GM12878 (cell line): ENCODE results near the gene LRP1B. TPM values are rescaled to one million over a fixed set of nuclear protein-coding genes. Genes with fewer than 3 reads are reported as not detected.

Experiments used
- ATAC-seq: fragments of 200-7000 bp; cut with Tn5 transposase; 3 replicates; pipeline ENCODE4 v1.9.1; 2020; ENCODE audit warnings: mild to moderate bottlenecking, moderate library complexity
- BruUV-seq: library from RNA; stranded (reverse); fragments of 400-500 nt; replicated peaks from 2 replicates; lab custom pipeline; 2021; lab: Mats Ljungman, UMichigan
- CTCF ChIA-PET: fragments of 300-600 bp; sonication (Branson Sonifier 250); formaldehyde crosslinking; extraction: SDS; loops from one replicate; lab custom pipeline; 2021; ENCODE audit warnings: inconsistent platforms; lab: Yijun Ruan, JAX
- POLR2A ChIA-PET: fragments of 350-600 bp; formaldehyde crosslinking; extraction: SDS; loops from one replicate; lab custom pipeline; 2021; ENCODE audit warnings: inconsistent platforms; lab: Charles Lee
- RAD21 ChIA-PET: fragments of 300-600 bp; sonication (Branson Sonifier 250); formaldehyde crosslinking; loops from one replicate; lab custom pipeline; 2023; ENCODE audit warnings: antibody characterized with exemption; ENCODE audit not compliant: unreplicated experiment; lab: Charles Lee
- SMC1A ChIA-PET: fragments of 300-600 bp; sonication (Branson Sonifier 250); formaldehyde crosslinking; loops from one replicate; lab custom pipeline; 2023; ENCODE audit not compliant: unreplicated experiment, uncharacterized antibody; lab: Charles Lee
- DNase-seq: peaks from one replicate; pipeline ENCODE4 v3.0.0-alpha.2; 2011; ENCODE audit warnings: low read depth, low spot score
- FAIRE-seq: peaks from 3 replicates; lab custom pipeline; 2011; peaks lifted over from hg19 to GRCh38; lab: Jason Lieb, UNC
- H2AFZ ChIP-seq: 2 replicates; pipeline ENCODE4 v1.6.0; 2011; ENCODE audit warnings: low read depth, low read length, control low read depth; ENCODE audit not compliant: control insufficient read depth
- H3K27ac ChIP-seq: 2 replicates; pipeline ENCODE4 v1.5.1; 2011; ENCODE audit warnings: control low read depth; ENCODE audit not compliant: control insufficient read depth, insufficient read depth
- H3K27me3 ChIP-seq, 2 experiments: replicated peaks in 1 of 2; 2 replicates each; pipeline versions ENCODE4 v1.6.0 to v1.6.1; 2011; ENCODE audit warnings: low read length in 1 of 2; ENCODE audit not compliant: control insufficient read depth in 2 of 2, insufficient read depth in 2 of 2
- H3K36me3 ChIP-seq, 2 experiments: 2 replicates each; pipeline ENCODE4 v1.5.1; 2011; ENCODE audit warnings: low read length in 1 of 2; ENCODE audit not compliant: control insufficient read depth in 2 of 2, insufficient read depth in 2 of 2
- H3K4me1 ChIP-seq: 2 replicates; pipeline ENCODE4 v1.6.1; 2011; ENCODE audit warnings: mild to moderate bottlenecking, low read length, moderate library complexity, mixed read lengths; ENCODE audit not compliant: control insufficient read depth, insufficient read depth
- H3K4me2 ChIP-seq: 2 replicates; pipeline ENCODE4 v1.6.0; 2011; ENCODE audit warnings: control low read depth; ENCODE audit not compliant: control insufficient read depth, insufficient read depth
- H3K4me3 ChIP-seq: fragments of 200-600 bp; sonication (generic); 2 replicates; pipeline ENCODE4 v1.5.1; 2016
- H3K79me2 ChIP-seq: 2 replicates; pipeline ENCODE4 v1.6.0; 2011; ENCODE audit warnings: low read length; ENCODE audit not compliant: control insufficient read depth, insufficient read depth
- H3K9ac ChIP-seq: 2 replicates; pipeline ENCODE4 v1.8.0; 2011; ENCODE audit warnings: low read length, control low read depth, mixed read lengths; ENCODE audit not compliant: control insufficient read depth, insufficient read depth
- H3K9me3 ChIP-seq: replicated peaks from 3 replicates; pipeline ENCODE4 v1.5.1; 2011; ENCODE audit warnings: mild to moderate bottlenecking, low read length; ENCODE audit not compliant: control insufficient read depth, insufficient read depth
- H4K20me1 ChIP-seq: 2 replicates; pipeline ENCODE4 v1.6.0; 2011; ENCODE audit not compliant: control insufficient read depth, insufficient read depth
- BACH1 ChIP-seq: fragments of 450-650 bp; IDR thresholded peaks from 2 replicates; pipeline ENCODE4 v1.6.1; 2017; ENCODE audit warnings: mild to moderate bottlenecking, borderline replicate concordance
- EGR1 ChIP-seq, 2 experiments: IDR thresholded peaks; 1 replicate in 1 of 2; 2 replicates in 1 of 2; pipeline ENCODE4 v1.6.1; 2011 to 2012; ENCODE audit warnings: low read depth in 2 of 2, low read length in 2 of 2, borderline replicate concordance in 1 of 2, mild to moderate bottlenecking in 1 of 2, moderate library complexity in 1 of 2
- IRF3 ChIP-seq: fragments of 450-650 bp; IDR thresholded peaks from 2 replicates; pipeline ENCODE4 v1.6.1; 2014; ENCODE audit warnings: mild to moderate bottlenecking
- NKRF ChIP-seq: fragments of 450-650 bp; conservative IDR thresholded peaks from 2 replicates; pipeline ENCODE4 v1.6.1; 2017; ENCODE audit warnings: mild to moderate bottlenecking, moderate library complexity
- RCOR1 ChIP-seq: conservative IDR thresholded peaks from 2 replicates; pipeline ENCODE4 v1.6.1; 2012; ENCODE audit warnings: low read depth, low read length, improper control_type of control experiment
- TBL1XR1 ChIP-seq: IDR thresholded peaks from 2 replicates; pipeline ENCODE4 v1.6.1; 2012; ENCODE audit warnings: low read depth, low read length, improper control_type of control experiment
- ZNF207 ChIP-seq: fragments of 450-650 bp; IDR thresholded peaks from 2 replicates; pipeline ENCODE4 v1.6.1; 2014; ENCODE audit warnings: antibody characterized with exemption, mild to moderate bottlenecking, borderline replicate concordance
- ZNF274 ChIP-seq: IDR thresholded peaks from one replicate; pipeline ENCODE4 v1.8.0; 2011; ENCODE audit not compliant: insufficient read length, insufficient read depth
- ZZZ3 ChIP-seq: IDR thresholded peaks from 2 replicates; pipeline ENCODE4 v1.6.1; 2011; ENCODE audit warnings: low read depth; ENCODE audit not compliant: control insufficient read depth, insufficient read length
- in situ Hi-C: fragments of 300-500 bp; cut with MboI; formaldehyde crosslinking; loops from 9 replicates; pipeline ENCODE4 v1.14.3; 2018; ENCODE audit warnings: mixed read lengths
- intact Hi-C: fragments of 100-400 bp; cut with micrococcal nuclease; formaldehyde crosslinking; loops from one replicate; pipeline ENCODE4 v1.14.2; 2022; ENCODE audit not compliant: unreplicated experiment
- polyA plus RNA-seq, 11 experiments: library from polyadenylated mRNA; depleted of rRNA in 4 of 11; unstranded in 6 of 11; stranded (reverse) in 5 of 11; fragments of >200 nt; fragmentation: Nextera tagmentation in 4 of 11; fragmentation: Illumina TruSeq in 1 of 11; extraction: Ambion mirVana in 4 of 11; extraction: Trizol in 1 of 11; gene quantifications; 1 replicate in 1 of 11; 2 replicates in 10 of 11; pipeline versions ENCODE4 v1.2.1 to v1.2.3, GENCODE V29; 2011 to 2016; ENCODE audit warnings: inconsistent platforms in 2 of 11, missing spikeins in 2 of 11, low read depth in 1 of 11
- total RNA-seq, 4 experiments: library from RNA; depleted of rRNA in 3 of 4; stranded (reverse); fragments of >200 nt in 3 of 4; fragmentation: Illumina TruSeq in 1 of 4; extraction: Trizol in 1 of 4; gene quantifications; 2 replicates each; pipeline versions ENCODE4 v1.2.1 to v1.2.3, GENCODE V29; 2013 to 2021

LRP1B gene
- total and polyA plus RNA-seq, 10 of the 15 experiments (the other 5 are each of a cell fraction or from before 2014, with no cell fraction given) = under 0.01 to 0.06 (median 0.03) TPM; not detected in 5

- intact Hi-C loops = no loop called here
- no peaks in the 10 kb centered on the region for H3K4me1 ChIP-seq
- no peaks in the 10 kb centered on the region for H3K27me3 ChIP-seq
- ChIA-PET RAD21 (interaction anchor here (1.0 kb wide), 1 partner anchor 162 kb away, joined by 3 read pairs; no protein-coding TSS in a partner anchor), SMC1A (no interaction called here), CTCF (interaction anchor here (1.0 kb wide), 1 partner anchor 11 kb away, joined by 3 read pairs; no protein-coding TSS in a partner anchor)
- H3K27ac ChIP-seq = no peak overlapping the region
- BruUV-seq = no TSS peak
- no peaks in the 10 kb centered on the region for H4K20me1 ChIP-seq
- no peak overlapping the region for H3K4me2 ChIP-seq
- ATAC-seq = no peak
- H3K4me3 ChIP-seq = no peak overlapping the region
- H3K9me3 ChIP-seq = no peaks in the 10 kb centered on the region
- no peak for TF ChIP-seq TBL1XR1
- no peak for TF ChIP-seq ZNF274
- no peak for TF ChIP-seq ZNF207
- TF ChIP-seq IRF3 = no peak
- no peak for TF ChIP-seq BACH1
- TF ChIP-seq ZZZ3 = no peak
- TF ChIP-seq NKRF = no peak
- TF ChIP-seq RCOR1 = no peak
- TF ChIP-seq EGR1 (IDR thresholded peaks at IDR 0.05; ENCODE audit: borderline replicate concordance in 1 of 2, low read depth in 2 of 2, low read length in 2 of 2) = no peak
- TF ChIP-seq, all 136 proteins: peak for 0
- Histone ChIP-seq H3K9ac (no peak overlapping the region), H3K79me2 (no peaks in the 10 kb centered on the region), H2AFZ (no peak overlapping the region), H3K36me3 (no peaks in the 10 kb centered on the region)
- in situ Hi-C loops = no loop called here
- POLR2A ChIA-PET = no interaction called here
- no peak for DNase-seq
- no peak for FAIRE-seq
Measured at GRCh38 chr2:141113301-141113700, 1017.5 kb downstream of the LRP1B start.
